Mesodermal cell (in vitro differentiated cells): ENCODE measurements around the gene KRT79.
"Not testable (repeated sequence)": the region's sequence is repeated elsewhere in the genome, so short reads cannot be mapped to it uniquely, and the experiment has no call there.

Source experiments
- H3K27ac ChIP-seq: 2 replicates; pipeline ENCODE4 v1.7.0; 2013; ENCODE audit warnings: mild to moderate bottlenecking, low read depth, low read length, moderate library complexity; ENCODE audit not compliant: severe bottlenecking
- H3K36me3 ChIP-seq: 2 replicates; pipeline ENCODE4 v1.7.1; 2013; ENCODE audit warnings: mild to moderate bottlenecking, low read length, moderate library complexity; ENCODE audit not compliant: control insufficient read depth, insufficient read depth
- H3K4me1 ChIP-seq: one replicate; pipeline ENCODE4 v1.7.1; 2013; ENCODE audit warnings: mild to moderate bottlenecking, low read length; ENCODE audit not compliant: insufficient read depth, control insufficient read depth, poor library complexity, severe bottlenecking
- H3K4me3 ChIP-seq: 2 replicates; pipeline ENCODE4 v1.7.0; 2013; ENCODE audit warnings: low read length, control low read depth, mild to moderate bottlenecking; ENCODE audit not compliant: insufficient read depth, poor library complexity, severe bottlenecking; ENCODE audit errors: extremely low read depth
- H3K9me3 ChIP-seq: 2 replicates; pipeline ENCODE4 v1.7.1; 2013; ENCODE audit warnings: mild to moderate bottlenecking, low read length, moderate library complexity; ENCODE audit not compliant: control insufficient read depth
- WGBS, 2 experiments: methylation state at CpG; one replicate each; pipeline ENCODE4 v1.1.5; 2013; ENCODE audit warnings: missing lambda C conversion rate in 2 of 2; ENCODE audit not compliant: insufficient coverage in 2 of 2; 5-methylcytosine and 5-hydroxymethylcytosine counted together

KRT79 gene

GRCh38 chr12:52857500-52857899 lies 23.4 kb upstream of the KRT79 start:
- Histone ChIP-seq H3K9me3 (no peaks in the 10 kb centered on the region), H3K27ac (no peak overlapping the region), H3K36me3 (no peaks in the 10 kb centered on the region), H3K4me1 (no peaks in the 10 kb centered on the region), H3K4me3 (no peak overlapping the region)
- WGBS, 2 experiments: 88% methylated on average over 1 of the region's 3 CpGs; no CpG with 5 or more reads in 1 of the 2 experiments

GRCh38 chr12:52856787-52857186 lies 22.7 kb upstream of the KRT79 start:
- no peaks in the 10 kb centered on the region for H3K4me1 ChIP-seq
- H3K27ac ChIP-seq: no peak overlapping the region
- H3K9me3 ChIP-seq: no peaks in the 10 kb centered on the region
- H3K36me3 ChIP-seq: no peaks in the 10 kb centered on the region
- 100% methylated on average over 1 to 2 of the region's 3 CpGs for WGBS, 2 experiments
- H3K4me3 ChIP-seq: no peak overlapping the region

- WGBS, 2 experiments: 100% methylated on average over 1 of the region's 2 CpGs; no CpG with 5 or more reads in 1 of the 2 experiments
- not testable (repeated sequence) for H3K9me3 ChIP-seq, H3K4me1 ChIP-seq, H3K27ac ChIP-seq, H3K4me3 ChIP-seq, H3K36me3 ChIP-seq
Observed at GRCh38 chr12:52856077-52856476, 22.0 kb upstream of the KRT79 start.

GRCh38 chr12:52851787-52852186 lies 17.7 kb upstream of the KRT79 start:
- Histone ChIP-seq H3K9me3 (no peaks in the 10 kb centered on the region), H3K4me1 (no peaks in the 10 kb centered on the region), H3K36me3 (no peaks in the 10 kb centered on the region), H3K4me3 (no peak overlapping the region), H3K27ac (no peak overlapping the region)

GRCh38 chr12:52850681-52851080 lies 16.6 kb upstream of the KRT79 start:
- Histone ChIP-seq H3K36me3 (no peaks in the 10 kb centered on the region), H3K27ac (no peak overlapping the region), H3K4me3 (no peak overlapping the region), H3K9me3 (no peaks in the 10 kb centered on the region), H3K4me1 (no peaks in the 10 kb centered on the region)
- WGBS, 2 experiments: 100% methylated on average over 1 of the region's 5 CpGs; no CpG with 5 or more reads in 1 of the 2 experiments

- H3K4me3 ChIP-seq: no peak overlapping the region
- H3K9me3 ChIP-seq: no peaks in the 10 kb centered on the region
- 93 to 94% methylated on average over 3 to 6 of the region's 6 CpGs for WGBS, 2 experiments
- no peaks in the 10 kb centered on the region for H3K36me3 ChIP-seq
- no peak overlapping the region for H3K27ac ChIP-seq
- H3K4me1 ChIP-seq: no peaks in the 10 kb centered on the region
Observed at GRCh38 chr12:52849511-52849910, 15.4 kb upstream of the KRT79 start.

GRCh38 chr12:52848661-52849255 lies 14.6 kb upstream of the KRT79 start, which contains the start of gene KRT78:
Gene KRT78 (minus strand): TSS chr12:52848994. CDS start chr12:52848930, 64 bp downstream.
- no peaks in the 10 kb centered on the region for H3K4me1 ChIP-seq
- H3K27ac ChIP-seq: no peak within 1 kb of the TSS
- no peaks in the 10 kb centered on the region for H3K36me3 ChIP-seq
- H3K4me3 ChIP-seq: no peak within 1 kb of the TSS
- no peaks in the 10 kb centered on the region for H3K9me3 ChIP-seq
- WGBS, 2 experiments: 93 to 97% methylated on average over 13 to 14 of the region's 16 CpGs

GRCh38 chr12:52847335-52848102 lies 13.4 kb upstream of the KRT79 start:
- H3K4me1 ChIP-seq: no peaks in the 10 kb centered on the region
- 93 to 96% methylated on average over 9 to 10 of the region's 12 CpGs for WGBS, 2 experiments
- no peaks in the 10 kb centered on the region for H3K36me3 ChIP-seq
- no peaks in the 10 kb centered on the region for H3K9me3 ChIP-seq
- H3K27ac ChIP-seq: no peak overlapping the region
- H3K4me3 ChIP-seq: no peak overlapping the region

GRCh38 chr12:52846356-52846970 lies 12.4 kb upstream of the KRT79 start:
- Histone ChIP-seq H3K4me1 (no peaks in the 10 kb centered on the region), H3K36me3 (no peaks in the 10 kb centered on the region), H3K27ac (no peak overlapping the region), H3K4me3 (no peak overlapping the region), H3K9me3 (no peaks in the 10 kb centered on the region)
- 84 to 91% methylated on average over 5 of the region's 8 CpGs for WGBS, 2 experiments

- H3K4me3 ChIP-seq: no peak overlapping the region
- H3K9me3 ChIP-seq: no peaks in the 10 kb centered on the region
- H3K27ac ChIP-seq: no peak overlapping the region
- H3K36me3 ChIP-seq: no peaks in the 10 kb centered on the region
- WGBS, 2 experiments: no CpG with 5 or more reads among the region's 1 CpG
- no peaks in the 10 kb centered on the region for H3K4me1 ChIP-seq
Observed at GRCh38 chr12:52845946-52846345, 11.8 kb upstream of the KRT79 start.

- H3K4me3 ChIP-seq: no peak overlapping the region
- 93 to 94% methylated on average over 8 to 11 of the region's 11 CpGs for WGBS, 2 experiments
- H3K36me3 ChIP-seq: no peaks in the 10 kb centered on the region
- no peak overlapping the region for H3K27ac ChIP-seq
- no peaks in the 10 kb centered on the region for H3K4me1 ChIP-seq
- H3K9me3 ChIP-seq: no peaks in the 10 kb centered on the region
Observed at GRCh38 chr12:52844386-52844785, 10.3 kb upstream of the KRT79 start.
